ENCODE measurements around the gene ERP29.
"Not testable (repeated sequence)": the region's sequence is repeated elsewhere in the genome, so short reads cannot be mapped to it uniquely, and the experiment has no call there.

Gene ERP29

GRCh38 chr12:112035219-112035785 lies 22.1 kb downstream of the ERP29 start:
- no peak for DNase-seq (ENCODE audit: low read depth in 3 of 3)

DNA sequence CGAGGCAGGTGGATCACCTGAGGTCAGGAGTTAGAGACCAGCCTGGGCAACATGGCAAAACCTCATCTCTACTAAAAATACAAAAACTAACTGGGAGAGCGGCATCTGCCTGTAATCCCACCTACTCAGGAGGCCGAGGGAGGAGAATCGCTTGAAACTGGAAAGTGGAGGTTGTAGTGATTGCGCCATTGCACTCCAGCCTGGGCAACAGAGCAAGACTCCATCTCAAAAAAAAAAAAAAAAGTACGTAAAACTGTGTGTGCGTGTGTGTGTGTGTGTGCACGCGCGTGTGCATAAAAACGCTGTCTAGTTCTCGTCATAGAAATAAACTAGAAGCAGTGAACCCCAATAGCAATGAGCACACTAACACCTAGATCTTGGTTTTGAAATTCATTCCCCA lies 23.4 kb downstream of the ERP29 start:
- DNase-seq (ENCODE audit: low read depth in 3 of 3): not testable (repeated sequence)

- DNase-seq (ENCODE audit: low read depth in 3 of 3): no peak
Measured at GRCh38 chr12:112046003-112046402, 32.8 kb downstream of the ERP29 start.

DNA sequence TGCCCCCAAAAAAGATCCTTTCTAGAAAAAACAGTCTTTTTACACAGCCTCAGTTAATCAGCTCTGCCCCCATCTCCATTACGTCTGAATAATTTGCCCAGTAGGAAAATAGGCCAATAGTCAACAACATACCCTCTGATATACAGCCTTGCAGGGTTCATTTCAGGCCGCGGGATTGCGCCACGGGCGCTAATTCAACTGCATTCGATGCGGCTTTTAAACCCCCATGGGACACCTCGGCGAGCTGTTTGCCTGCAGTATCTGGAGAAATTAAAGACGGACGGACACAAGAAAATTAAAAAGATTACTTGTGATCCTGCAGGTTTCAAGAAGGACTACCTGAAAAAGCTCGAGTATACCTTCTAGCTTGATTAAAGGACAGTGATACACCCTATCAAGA lies 36.1 kb downstream of the ERP29 start:
- no peak for DNase-seq (ENCODE audit: low read depth in 3 of 3)

DNA sequence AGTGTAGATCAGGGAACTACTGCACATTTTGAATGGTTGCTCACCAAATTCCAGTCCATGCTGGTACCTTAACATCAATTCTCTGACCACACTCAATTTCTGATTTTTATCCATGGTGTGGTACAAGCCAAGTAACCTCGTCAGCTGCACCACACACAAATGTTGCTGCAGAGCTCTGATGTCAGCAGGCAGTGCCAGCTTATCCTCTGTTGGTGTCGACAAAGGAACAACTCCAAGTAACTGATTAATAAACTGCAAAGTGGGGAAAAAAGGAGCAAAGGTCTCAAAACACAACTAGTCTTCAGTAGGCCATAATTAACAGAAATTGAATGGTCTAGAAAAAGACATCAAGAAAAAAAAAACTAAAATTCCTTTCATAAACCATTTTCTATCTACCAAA lies 47.9 kb downstream of the ERP29 start:
- no peak for DNase-seq (ENCODE audit: low read depth in 3 of 3)

- DNase-seq (ENCODE audit: low read depth in 3 of 3): no peak
Measured at GRCh38 chr12:112063273-112063672, 50.0 kb downstream of the ERP29 start.

GRCh38 chr12:112066566-112066965 lies 53.3 kb downstream of the ERP29 start:
- no peak for DNase-seq (ENCODE audit: low read depth in 3 of 3)

Measured in stimulated activated CD4-positive, alpha-beta T cell treated with anti-CD3 and anti-CD28 coated beads, TNF-alpha, amount 100 ng/mL, for 48 hours (primary cell).